Breast epithelium (tissue), 3 donors: ENCODE data around the gene ADGRE2.

Source experiments
- POLR2A ChIP-seq: fragments of 450-650 bp; IDR thresholded peaks from one replicate; pipeline ENCODE4 v1.6.1; 2016; ENCODE audit warnings: antibody characterized with exemption, mild to moderate bottlenecking, moderate library complexity
- TF ChIP-seq, protein P1 (sequence below), 3 donors: fragments of 450-650 bp; IDR thresholded peaks; one replicate each; pipeline ENCODE4 v1.5.1; 2016 to 2017; ENCODE audit warnings: antibody characterized with exemption in 3 of 3, mild to moderate bottlenecking in 3 of 3, moderate library complexity in 3 of 3

- TF ChIP-seq, protein P1, sequence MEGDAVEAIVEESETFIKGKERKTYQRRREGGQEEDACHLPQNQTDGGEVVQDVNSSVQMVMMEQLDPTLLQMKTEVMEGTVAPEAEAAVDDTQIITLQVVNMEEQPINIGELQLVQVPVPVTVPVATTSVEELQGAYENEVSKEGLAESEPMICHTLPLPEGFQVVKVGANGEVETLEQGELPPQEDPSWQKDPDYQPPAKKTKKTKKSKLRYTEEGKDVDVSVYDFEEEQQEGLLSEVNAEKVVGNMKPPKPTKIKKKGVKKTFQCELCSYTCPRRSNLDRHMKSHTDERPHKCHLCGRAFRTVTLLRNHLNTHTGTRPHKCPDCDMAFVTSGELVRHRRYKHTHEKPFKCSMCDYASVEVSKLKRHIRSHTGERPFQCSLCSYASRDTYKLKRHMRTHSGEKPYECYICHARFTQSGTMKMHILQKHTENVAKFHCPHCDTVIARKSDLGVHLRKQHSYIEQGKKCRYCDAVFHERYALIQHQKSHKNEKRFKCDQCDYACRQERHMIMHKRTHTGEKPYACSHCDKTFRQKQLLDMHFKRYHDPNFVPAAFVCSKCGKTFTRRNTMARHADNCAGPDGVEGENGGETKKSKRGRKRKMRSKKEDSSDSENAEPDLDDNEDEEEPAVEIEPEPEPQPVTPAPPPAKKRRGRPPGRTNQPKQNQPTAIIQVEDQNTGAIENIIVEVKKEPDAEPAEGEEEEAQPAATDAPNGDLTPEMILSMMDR (IDR thresholded peaks at IDR 0.05): no peak
- no peak for TF ChIP-seq POLR2A
These were observed 2.3 kb downstream of the ADGRE2 start for GRCh38 chr19:14775869-14776586.
